Skeletal muscle tissue (tissue), 4 donors: ENCODE results near the gene ZFYVE27. TPM values are rescaled to one million over a fixed set of nuclear protein-coding genes. Genes with fewer than 3 reads are reported as not detected.
A peak's percentile ranks its signal among the peaks of the same experiment; 100 is the strongest.

ENCODE experiments used
- H3K27ac ChIP-seq: one replicate; pipeline ENCODE4 v1.7.0; 2013; ENCODE audit warnings: mild to moderate bottlenecking, low read depth, low read length, inconsistent platforms
- H3K27me3 ChIP-seq, 3 donors: one replicate each; pipeline ENCODE4 v1.7.0; 2013; ENCODE audit warnings: low read length in 3 of 3; ENCODE audit not compliant: control insufficient read depth in 3 of 3, insufficient read depth in 3 of 3
- H3K36me3 ChIP-seq, 3 donors: one replicate each; pipeline ENCODE4 v1.7.0; 2013; ENCODE audit warnings: low read length in 3 of 3; ENCODE audit not compliant: control insufficient read depth in 3 of 3, insufficient read depth in 3 of 3
- H3K4me1 ChIP-seq, 3 donors: one replicate each; pipeline ENCODE4 v1.7.0; 2013; ENCODE audit warnings: low read length in 3 of 3, mild to moderate bottlenecking in 3 of 3; ENCODE audit not compliant: control insufficient read depth in 3 of 3, insufficient read depth in 3 of 3
- H3K4me3 ChIP-seq, 3 donors: one replicate each; pipeline ENCODE4 v1.7.0; 2013; ENCODE audit warnings: low read length in 3 of 3
- H3K9ac ChIP-seq, 3 donors: one replicate each; pipeline ENCODE4 v1.7.0; 2013; ENCODE audit warnings: low read length in 3 of 3, mild to moderate bottlenecking in 3 of 3, moderate library complexity in 2 of 3, low read depth in 1 of 3
- H3K9me3 ChIP-seq, 3 donors: one replicate each; pipeline ENCODE4 v1.7.0; 2013; ENCODE audit warnings: low read length in 3 of 3; ENCODE audit not compliant: control insufficient read depth in 3 of 3
- total RNA-seq: library from RNA; depleted of rRNA; stranded (reverse); fragments of >200 nt; gene quantifications from one replicate; pipeline ENCODE4 v1.2.3, GENCODE V29; 2014
- donor health status: Osteomylitis.

The ZFYVE27 gene
- total RNA-seq, 1 donor from 2014 or later = 8.4 TPM

GRCh38 chr10:97805096-97805884 is 68.4 kb downstream of the ZFYVE27 start:
- Histone ChIP-seq H3K4me3 (no peak overlapping the region), H3K36me3 (no peaks in the 10 kb centered on the region), H3K27ac (peak overlapping the region; percentile 66), H3K4me1 (peaks cover 0 to 11% (median 7%) of the 10 kb centered on the region in 3 donors), H3K9me3 (no peaks in the 10 kb centered on the region), H3K9ac (no peak overlapping the region), H3K27me3 (peaks cover 0 to 10% (median 0%) of the 10 kb centered on the region in 3 donors)

GRCh38 chr10:97805949-97806348 is 69.0 kb downstream of the ZFYVE27 start:
- Histone ChIP-seq H3K9me3 (no peaks in the 10 kb centered on the region), H3K4me3 (no peak overlapping the region), H3K36me3 (no peaks in the 10 kb centered on the region), H3K27me3 (peaks cover 0 to 8% (median 0%) of the 10 kb centered on the region in 3 donors), H3K9ac (no peak overlapping the region), H3K4me1 (peaks cover 0 to 11% (median 7%) of the 10 kb centered on the region in 3 donors), H3K27ac (no peak overlapping the region)

GRCh38 chr10:97810446-97810845 is 73.5 kb downstream of the ZFYVE27 start:
- no peak overlapping the region for H3K4me3 ChIP-seq
- H3K4me1 ChIP-seq = peaks cover 0 to 7% (median 6%) of the 10 kb centered on the region in 3 donors
- no peak overlapping the region for H3K27ac ChIP-seq
- peaks cover 0 to 2% (median 0%) of the 10 kb centered on the region in 3 donors for H3K27me3 ChIP-seq
- no peak overlapping the region for H3K9ac ChIP-seq
- no peaks in the 10 kb centered on the region for H3K36me3 ChIP-seq
- no peaks in the 10 kb centered on the region for H3K9me3 ChIP-seq

Other genes with a start within 250 kb of the ZFYVE27 start
- 47.0 TPM for gene MMS19, start 238.7 kb upstream of the ZFYVE27 start, total RNA-seq
- gene UBTD1, start 238.2 kb upstream of the ZFYVE27 start, total RNA-seq = 8.4 TPM
- 8.9 TPM for gene ANKRD2, start 164.3 kb upstream of the ZFYVE27 start, total RNA-seq
- gene HOGA1, start 152.7 kb upstream of the ZFYVE27 start, total RNA-seq = 1.6 TPM
- gene C10orf62, start 147.4 kb upstream of the ZFYVE27 start, total RNA-seq = under 0.01 TPM
- 1.0 TPM for gene MORN4, start 103.6 kb upstream of the ZFYVE27 start, total RNA-seq
- 5.2 TPM for gene PI4K2A, start 96.5 kb upstream of the ZFYVE27 start, total RNA-seq
- 5.2 TPM for gene AVPI1, start 49.9 kb upstream of the ZFYVE27 start, total RNA-seq
- 17.2 TPM for gene MARVELD1, start 23.4 kb upstream of the ZFYVE27 start, total RNA-seq
- gene SFRP5, start 34.9 kb downstream of the ZFYVE27 start, total RNA-seq = 1.6 TPM
- gene GOLGA7B, start 112.7 kb downstream of the ZFYVE27 start, total RNA-seq = not detected